ENCODE measurements around the gene SPEM3.

SPEM3 gene

GRCh38 chr17:7440113-7440833 lies 11.6 kb downstream of the SPEM3 start:
- H3K4me1 ChIP-seq (ENCODE audit: control insufficient read depth in 1 of 2, insufficient read depth in 2 of 2, low read length in 2 of 2): peaks cover 25 to 33% of the 10 kb centered on the region in 2 experiments
- H3K9me3 ChIP-seq (ENCODE audit: insufficient read depth, low read depth, low read length): peaks cover 2% of the 10 kb centered on the region
- WGBS (ENCODE audit: extremely low coverage, insufficient coverage, insufficient read length): no CpG with 5 or more reads among the region's 46 CpGs
- H4K8ac ChIP-seq (ENCODE audit: low read depth, low read length): peak overlapping the region; percentile 77
- peak overlapping the region; percentile 29 for H4K91ac ChIP-seq (ENCODE audit: low read depth, low read length)
- no peaks in the 10 kb centered on the region for H3K36me3 ChIP-seq (ENCODE audit: control insufficient read depth in 1 of 2, insufficient read depth in 2 of 2, low read length in 2 of 2)
- H3K79me2 ChIP-seq (ENCODE audit: control insufficient read depth, insufficient read depth, low read length, poor library complexity): peaks cover 4% of the 10 kb centered on the region
- peak overlapping the region; percentile 70 for H3K4me2 ChIP-seq (ENCODE audit: low read length)
- peak overlapping the region; percentile 62 for H3K9ac ChIP-seq (ENCODE audit: low read length)
- H2BK5ac ChIP-seq (ENCODE audit: low read depth, low read length, poor library complexity): no peak overlapping the region
- no peak overlapping the region for H3K23ac ChIP-seq (ENCODE audit: low read length)
- H3K27ac ChIP-seq (ENCODE audit: low read depth, low read length): no peak overlapping the region
- no peak overlapping the region for H2AK5ac ChIP-seq (ENCODE audit: low read length)
- DNase-seq: no peak
- H2BK120ac ChIP-seq (ENCODE audit: insufficient read depth, low read length, poor library complexity): no peak overlapping the region
- H2AFZ ChIP-seq (ENCODE audit: insufficient read depth, low read length, poor library complexity): peak overlapping the region; percentile 48
- H4K12ac ChIP-seq (ENCODE audit: low read depth, low read length): peak overlapping the region; percentile 6
- peak overlapping the region; percentile 33 for H3K14ac ChIP-seq (ENCODE audit: low read length)
- no peak overlapping the region for H2BK12ac ChIP-seq (ENCODE audit: low read length)
- no peak overlapping the region for H3K4ac ChIP-seq (ENCODE audit: low read depth, low read length)
- peak overlapping the region; percentile 67 for H3K18ac ChIP-seq (ENCODE audit: low read length)
- peaks cover 18% of the 10 kb centered on the region for H3K27me3 ChIP-seq (ENCODE audit: insufficient read depth, low read length)
- H3K79me1 ChIP-seq (ENCODE audit: low read length): peaks cover 18% of the 10 kb centered on the region
- peak overlapping the region; percentile 74 for H3K4me3 ChIP-seq (ENCODE audit: low read depth, low read length)

GRCh38 chr17:7440834-7441195 lies 12.2 kb downstream of the SPEM3 start:
- peak overlapping the region; percentile 29 for H4K91ac ChIP-seq (ENCODE audit: low read depth, low read length)
- H3K79me2 ChIP-seq (ENCODE audit: control insufficient read depth, insufficient read depth, low read length, poor library complexity): peaks cover 4% of the 10 kb centered on the region
- no peak overlapping the region for H2BK12ac ChIP-seq (ENCODE audit: low read length)
- no peak overlapping the region for H2BK120ac ChIP-seq (ENCODE audit: insufficient read depth, low read length, poor library complexity)
- no CpG with 5 or more reads among the region's 12 CpGs for WGBS (ENCODE audit: extremely low coverage, insufficient coverage, insufficient read length)
- no peak overlapping the region for H3K18ac ChIP-seq (ENCODE audit: low read length)
- H3K36me3 ChIP-seq (ENCODE audit: control insufficient read depth in 1 of 2, insufficient read depth in 2 of 2, low read length in 2 of 2): no peaks in the 10 kb centered on the region
- H3K4me1 ChIP-seq (ENCODE audit: control insufficient read depth in 1 of 2, insufficient read depth in 2 of 2, low read length in 2 of 2): peaks cover 25 to 38% of the 10 kb centered on the region in 2 experiments
- H3K27me3 ChIP-seq (ENCODE audit: insufficient read depth, low read length): peaks cover 18% of the 10 kb centered on the region
- no peak overlapping the region for H3K4ac ChIP-seq (ENCODE audit: low read depth, low read length)
- no peak overlapping the region for H3K14ac ChIP-seq (ENCODE audit: low read length)
- no peak overlapping the region for H2AFZ ChIP-seq (ENCODE audit: insufficient read depth, low read length, poor library complexity)
- peak overlapping the region; percentile 77 for H4K8ac ChIP-seq (ENCODE audit: low read depth, low read length)
- peaks cover 2% of the 10 kb centered on the region for H3K9me3 ChIP-seq (ENCODE audit: insufficient read depth, low read depth, low read length)
- H3K4me3 ChIP-seq (ENCODE audit: low read depth, low read length): peak overlapping the region; percentile 74
- no peak overlapping the region for H2BK5ac ChIP-seq (ENCODE audit: low read depth, low read length, poor library complexity)
- peak overlapping the region; percentile 24 for H2AK5ac ChIP-seq (ENCODE audit: low read length)
- no peak for DNase-seq
- peak overlapping the region; percentile 70 for H3K4me2 ChIP-seq (ENCODE audit: low read length)
- H3K27ac ChIP-seq (ENCODE audit: low read depth, low read length): no peak overlapping the region
- H3K23ac ChIP-seq (ENCODE audit: low read length): no peak overlapping the region
- peaks cover 17% of the 10 kb centered on the region for H3K79me1 ChIP-seq (ENCODE audit: low read length)
- no peak overlapping the region for H3K9ac ChIP-seq (ENCODE audit: low read length)
- H4K12ac ChIP-seq (ENCODE audit: low read depth, low read length): no peak overlapping the region

- no peak overlapping the region for H3K4ac ChIP-seq (ENCODE audit: low read depth, low read length)
- no peak overlapping the region for H4K91ac ChIP-seq (ENCODE audit: low read depth, low read length)
- no peak overlapping the region for H2BK12ac ChIP-seq (ENCODE audit: low read length)
- peaks cover 23 to 37% of the 10 kb centered on the region in 2 experiments for H3K4me1 ChIP-seq (ENCODE audit: control insufficient read depth in 1 of 2, insufficient read depth in 2 of 2, low read length in 2 of 2)
- H3K4me3 ChIP-seq (ENCODE audit: low read depth, low read length): no peak overlapping the region
- peaks cover 14% of the 10 kb centered on the region for H3K79me1 ChIP-seq (ENCODE audit: low read length)
- H3K36me3 ChIP-seq (ENCODE audit: control insufficient read depth in 1 of 2, insufficient read depth in 2 of 2, low read length in 2 of 2): no peaks in the 10 kb centered on the region
- peak overlapping the region; percentile 70 for H3K4me2 ChIP-seq (ENCODE audit: low read length)
- no peak overlapping the region for H3K27ac ChIP-seq (ENCODE audit: low read depth, low read length)
- no peak overlapping the region for H2AK5ac ChIP-seq (ENCODE audit: low read length)
- H3K79me2 ChIP-seq (ENCODE audit: control insufficient read depth, insufficient read depth, low read length, poor library complexity): peaks cover 2% of the 10 kb centered on the region
- H3K27me3 ChIP-seq (ENCODE audit: insufficient read depth, low read length): peaks cover 18% of the 10 kb centered on the region
- H3K18ac ChIP-seq (ENCODE audit: low read length): no peak overlapping the region
- no peak overlapping the region for H2BK120ac ChIP-seq (ENCODE audit: insufficient read depth, low read length, poor library complexity)
- H2BK5ac ChIP-seq (ENCODE audit: low read depth, low read length, poor library complexity): no peak overlapping the region
- WGBS (ENCODE audit: extremely low coverage, insufficient coverage, insufficient read length): no CpG with 5 or more reads among the region's 7 CpGs
- H4K12ac ChIP-seq (ENCODE audit: low read depth, low read length): no peak overlapping the region
- DNase-seq: no peak
- no peak overlapping the region for H3K14ac ChIP-seq (ENCODE audit: low read length)
- peaks cover 2% of the 10 kb centered on the region for H3K9me3 ChIP-seq (ENCODE audit: insufficient read depth, low read depth, low read length)
- H2AFZ ChIP-seq (ENCODE audit: insufficient read depth, low read length, poor library complexity): no peak overlapping the region
- H4K8ac ChIP-seq (ENCODE audit: low read depth, low read length): no peak overlapping the region
- H3K9ac ChIP-seq (ENCODE audit: low read length): no peak overlapping the region
- H3K23ac ChIP-seq (ENCODE audit: low read length): no peak overlapping the region
These were observed 12.6 kb downstream of the SPEM3 start for GRCh38 chr17:7441266-7441665.

- Histone ChIP-seq H2AK5ac (ENCODE audit: low read length) (no peak overlapping the region), H3K9me3 (ENCODE audit: insufficient read depth, low read depth, low read length) (no peaks in the 10 kb centered on the region), H2AFZ (ENCODE audit: insufficient read depth, low read length, poor library complexity) (no peak overlapping the region), H2BK120ac (ENCODE audit: insufficient read depth, low read length, poor library complexity) (no peak overlapping the region), H3K79me1 (ENCODE audit: low read length) (peaks cover 9% of the 10 kb centered on the region), H4K8ac (ENCODE audit: low read depth, low read length) (no peak overlapping the region), H3K18ac (ENCODE audit: low read length) (no peak overlapping the region), H3K27me3 (ENCODE audit: insufficient read depth, low read length) (peaks cover 18% of the 10 kb centered on the region), H3K36me3 (ENCODE audit: control insufficient read depth in 1 of 2, insufficient read depth in 2 of 2, low read length in 2 of 2) (no peaks in the 10 kb centered on the region), H3K9ac (ENCODE audit: low read length) (no peak overlapping the region), H3K14ac (ENCODE audit: low read length) (no peak overlapping the region), H2BK5ac (ENCODE audit: low read depth, low read length, poor library complexity) (no peak overlapping the region), H4K12ac (ENCODE audit: low read depth, low read length) (no peak overlapping the region), H4K91ac (ENCODE audit: low read depth, low read length) (no peak overlapping the region), H2BK12ac (ENCODE audit: low read length) (no peak overlapping the region), H3K4ac (ENCODE audit: low read depth, low read length) (no peak overlapping the region), H3K4me2 (ENCODE audit: low read length) (no peak overlapping the region), H3K27ac (ENCODE audit: low read depth, low read length) (no peak overlapping the region), H3K23ac (ENCODE audit: low read length) (no peak overlapping the region), H3K4me1 (ENCODE audit: control insufficient read depth in 1 of 2, insufficient read depth in 2 of 2, low read length in 2 of 2) (peaks cover 17 to 31% of the 10 kb centered on the region in 2 experiments), H3K79me2 (ENCODE audit: control insufficient read depth, insufficient read depth, low read length, poor library complexity) (peaks cover 2% of the 10 kb centered on the region), H3K4me3 (ENCODE audit: low read depth, low read length) (no peak overlapping the region)
- WGBS (ENCODE audit: extremely low coverage, insufficient coverage, insufficient read length): no CpG with 5 or more reads among the region's 2 CpGs
- no peak for DNase-seq
These were observed 13.5 kb downstream of the SPEM3 start for GRCh38 chr17:7442142-7442541.
